ENCODE data around the gene EPGN.

GRCh38 chr4:74287164-74287563 is 21.1 kb upstream of the EPGN start:
- TF ChIP-seq POLR2AphosphoS5 (IDR thresholded peaks at IDR 0.05; ENCODE audit: low read depth), result no peak
- TF ChIP-seq CTCF (IDR thresholded peaks at IDR 0.05; ENCODE audit: insufficient read depth, low read length), result no peak
- TF ChIP-seq REST (IDR thresholded peaks at IDR 0.05; ENCODE audit: insufficient replicate concordance, low read depth), result no peak
